HepG2 (cell line): ENCODE data around the gene PDE3A. TPM values are rescaled to one million over a fixed set of nuclear protein-coding genes. Genes with fewer than 3 reads are reported as not detected.

Experiments
- ATAC-seq: fragments of 200-7000 bp; cut with Tn5 transposase; 3 replicates; pipeline ENCODE4 v1.9.1; 2020; ENCODE audit warnings: mild to moderate bottlenecking, moderate library complexity
- BruUV-seq: library from RNA; stranded (reverse); fragments of 400-500 nt; replicated peaks from 2 replicates; lab custom pipeline; 2021; lab: Mats Ljungman, UMichigan
- CTCF ChIA-PET: fragments of 300-600 bp; formaldehyde crosslinking; extraction: SDS; loops from one replicate; lab custom pipeline; 2021; ENCODE audit warnings: low total read pairs, inconsistent platforms, low intra/inter-chr PET ratio; lab: Yijun Ruan, JAX
- POLR2A ChIA-PET: fragments of 350-600 bp; sonication (Branson Sonifier 250); formaldehyde crosslinking; loops from one replicate; lab custom pipeline; 2020; ENCODE audit warnings: antibody characterized with exemption, inconsistent platforms; lab: Yijun Ruan, JAX
- DNase-seq: peaks from one replicate; pipeline ENCODE4 v3.0.0-alpha.2; 2015; ENCODE audit warnings: low spot score
- FAIRE-seq: peaks from 3 replicates; lab custom pipeline; 2011; peaks lifted over from hg19 to GRCh38; lab: Jason Lieb, UNC
- H2AFZ ChIP-seq: one replicate; pipeline ENCODE4 v1.6.1; 2011; ENCODE audit warnings: low read length, inconsistent platforms
- H3K27ac ChIP-seq: fragments of 300-600 bp; 3 replicates; pipeline ENCODE4 v1.8.0; 2011; ENCODE audit warnings: mixed run types, mild to moderate bottlenecking, mixed read lengths, low read length, inconsistent platforms; ENCODE audit not compliant: insufficient read depth; ENCODE audit errors: extremely low read length
- H3K27me3 ChIP-seq, 2 experiments: fragments of 200-600 bp in 1 of 2; 2 replicates in 1 of 2; 3 replicates in 1 of 2; pipeline versions ENCODE4 v1.6.0 to v1.8.0; 2011; ENCODE audit warnings: low read length in 2 of 2, mild to moderate bottlenecking in 2 of 2, moderate library complexity in 2 of 2, inconsistent platforms in 1 of 2; ENCODE audit not compliant: insufficient read depth in 2 of 2, control insufficient read depth in 1 of 2
- H3K36me3 ChIP-seq, 2 experiments: fragments of 200-600 bp in 1 of 2; replicated peaks in 1 of 2; 2 replicates in 1 of 2; 3 replicates in 1 of 2; pipeline versions ENCODE4 v1.5.1 to v1.8.0; 2011; ENCODE audit warnings: low read length in 2 of 2, inconsistent platforms in 1 of 2; ENCODE audit not compliant: insufficient read depth in 2 of 2, control insufficient read depth in 1 of 2
- H3K4me1 ChIP-seq: 2 replicates; pipeline ENCODE4 v1.5.1; 2012; ENCODE audit warnings: low read length, inconsistent platforms; ENCODE audit not compliant: insufficient read depth
- H3K4me2 ChIP-seq: 2 replicates; pipeline ENCODE4 v1.6.0; 2011; ENCODE audit warnings: low read depth, low read length, inconsistent platforms
- H3K4me3 ChIP-seq, 3 experiments: fragments of 200-600 bp in 1 of 3; sonication (generic), shearing (Covaris generic) in 1 of 3; replicated peaks in 1 of 3; 2 replicates each; pipeline ENCODE4 v1.5.1; 2011 to 2016; ENCODE audit warnings: low read length in 3 of 3, inconsistent platforms in 2 of 3, low read depth in 2 of 3, mild to moderate bottlenecking in 2 of 3, control low read depth in 1 of 3, mixed read lengths in 1 of 3; ENCODE audit not compliant: insufficient read depth in 1 of 3
- H3K79me2 ChIP-seq: one replicate; pipeline ENCODE4 v1.6.1; 2011; ENCODE audit warnings: low read length, inconsistent platforms; ENCODE audit not compliant: insufficient read depth
- H3K9ac ChIP-seq: 2 replicates; pipeline ENCODE4 v1.6.0; 2011; ENCODE audit warnings: mild to moderate bottlenecking, low read depth, low read length, inconsistent platforms; ENCODE audit not compliant: insufficient read depth
- H3K9me3 ChIP-seq: 2 replicates; pipeline ENCODE4 v1.5.1; 2012; ENCODE audit warnings: mild to moderate bottlenecking, low read length
- H4K20me1 ChIP-seq: 2 replicates; pipeline ENCODE4 v1.6.0; 2011; ENCODE audit warnings: inconsistent platforms, mild to moderate bottlenecking, low read length, moderate library complexity; ENCODE audit not compliant: insufficient read depth
- BRD4 ChIP-seq: sonication (generic); formaldehyde crosslinking; IDR thresholded peaks from 2 replicates; pipeline ENCODE4 v1.4.0; 2020; ENCODE audit warnings: missing genetic modification reagents
- CC2D1A ChIP-seq: sonication (generic); formaldehyde crosslinking; IDR thresholded peaks from 2 replicates; pipeline ENCODE4 v1.8.1; 2023; ENCODE audit warnings: mild to moderate bottlenecking, missing genetic modification reagents
- PATZ1 ChIP-seq: sonication (generic); formaldehyde crosslinking; IDR thresholded peaks from 2 replicates; pipeline ENCODE4 v1.4.0; 2020; ENCODE audit warnings: missing genetic modification reagents
- ZNF138 ChIP-seq: sonication (generic); formaldehyde crosslinking; IDR thresholded peaks from 2 replicates; pipeline ENCODE4 v1.5.0; 2020; ENCODE audit warnings: mild to moderate bottlenecking, low read depth, missing genetic modification reagents
- ZNF276 ChIP-seq: sonication (generic); formaldehyde crosslinking; IDR thresholded peaks from 2 replicates; pipeline ENCODE4 v1.4.0; 2020; ENCODE audit warnings: mild to moderate bottlenecking, low read depth, missing genetic modification reagents
- ZNF614 ChIP-seq: IDR thresholded peaks from 2 replicates; pipeline ENCODE4 v1.6.1; 2018; ENCODE audit warnings: missing biosample characterization, missing genetic modification reagents, inconsistent platforms, borderline replicate concordance
- ZNF816 ChIP-seq: sonication (generic); formaldehyde crosslinking; IDR thresholded peaks from 2 replicates; pipeline ENCODE4 v1.8.0; 2022; ENCODE audit warnings: missing genetic modification reagents, mild to moderate bottlenecking, borderline replicate concordance
- WGBS: methylation state at CpG from one replicate; pipeline ENCODE4 v1.1.6; 2017; ENCODE audit warnings: low lambda C conversion rate; 5-methylcytosine and 5-hydroxymethylcytosine counted together
- in situ Hi-C: cut with HindIII; loops from 2 replicates; pipeline ENCODE4 v1.10.0; 2017; ENCODE audit warnings: low pct_unique_long_range_greater_than_20kb; ENCODE audit not compliant: extremely low pct_ligation_motif_present
- intact Hi-C: fragments of 100-400 bp; cut with micrococcal nuclease; formaldehyde crosslinking; loops from one replicate; pipeline ENCODE4 v1.10.0; 2022; ENCODE audit not compliant: unreplicated experiment
- polyA plus RNA-seq, 8 experiments: library from polyadenylated mRNA; depleted of rRNA in 3 of 8; stranded (reverse) in 7 of 8; unstranded in 1 of 8; fragments of >200 nt; fragmentation: Illumina TruSeq in 4 of 8; extraction: Trizol in 4 of 8; gene quantifications; 2 replicates each; pipeline versions ENCODE4 v1.2.1 to v1.2.3, GENCODE V29; 2011 to 2016; ENCODE audit warnings: low read depth in 4 of 8, missing spikeins in 1 of 8, mixed read lengths in 1 of 8; ENCODE audit not compliant: insufficient read depth in 1 of 8
- total RNA-seq, 5 experiments: library from RNA; depleted of rRNA; stranded (reverse); fragments of >200 nt; fragmentation: Illumina TruSeq; extraction: Trizol; gene quantifications; 2 replicates each; pipeline ENCODE4 v1.2.3, GENCODE V29; 2016; ENCODE audit warnings: low read depth in 1 of 5

The PDE3A gene
- total and polyA plus RNA-seq, 2 of the 13 experiments (the other 11 are each of a cell fraction or from before 2014, with no cell fraction given): 0.77 to 1.5 TPM

GRCh38 chr12:20523658-20524057 is 155.3 kb downstream of the PDE3A start:
- no TSS peak for BruUV-seq
- intact Hi-C loops: no loop called here
- Histone ChIP-seq H3K4me2 (no peak overlapping the region), H3K4me3 (no peak overlapping the region), H3K27ac (no peak overlapping the region), H3K79me2 (no peaks in the 10 kb centered on the region), H3K36me3 (no peaks in the 10 kb centered on the region), H2AFZ (no peak overlapping the region), H4K20me1 (no peaks in the 10 kb centered on the region), H3K4me1 (no peaks in the 10 kb centered on the region), H3K9ac (no peak overlapping the region)
- no peak for DNase-seq
- POLR2A ChIA-PET: no interaction called here
- FAIRE-seq: no peak
- WGBS: 4% methylated on average over 2 of the region's 2 CpGs
- TF ChIP-seq CC2D1A (CRISPR knock-in tag) (no peak), ZNF816 (no peak), ZNF614 (CRISPR knock-in tag) (no peak), ZNF138 (CRISPR knock-in tag) (no peak), BRD4 (CRISPR knock-in tag) (no peak), ZNF276 (no peak), PATZ1 (CRISPR knock-in tag) (no peak)
- TF ChIP-seq, all 625 proteins: peak for 0
- CTCF ChIA-PET: no interaction called here
- H3K27me3 ChIP-seq: no peaks in the 10 kb centered on the region
- no peaks in the 10 kb centered on the region for H3K9me3 ChIP-seq
- in situ Hi-C loops: no loop called here
- no peak for ATAC-seq
